ENCODE results near the gene ACOX3. TPM values are rescaled to one million over a fixed set of nuclear protein-coding genes. Genes with fewer than 3 reads are reported as not detected.
"Not testable (repeated sequence)": the region's sequence is repeated elsewhere in the genome, so short reads cannot be mapped to it uniquely, and the experiment has no call there.

Gene ACOX3
- total RNA-seq, 1 donor from 2014 or later: 16.6 TPM

GRCh38 chr4:8428288-8429097 is 12.0 kb downstream of the ACOX3 start:
- DNase-seq (ENCODE audit: low read depth, low spot score): peak; percentile 95
- H3K36me3 Mint-ChIP-seq (ENCODE audit: low read depth): no peaks in the 10 kb centered on the region
- TF ChIP-seq CTCF (conservative IDR thresholded peaks at IDR 0.05): peak; percentile 55
- no peaks in the 10 kb centered on the region for H3K27me3 Mint-ChIP-seq (ENCODE audit: low read depth)
- H3K27ac Mint-ChIP-seq (ENCODE audit: unreplicated experiment): peak overlapping the region; percentile 67
- peaks cover 17% of the 10 kb centered on the region for H3K4me1 Mint-ChIP-seq
- peak overlapping the region; percentile 94 for H3K4me3 Mint-ChIP-seq
- H3K9me3 Mint-ChIP-seq: no peaks in the 10 kb centered on the region

- no peaks in the 10 kb centered on the region for H3K9me3 Mint-ChIP-seq
- TF ChIP-seq CTCF (conservative IDR thresholded peaks at IDR 0.05): no peak
- peaks cover 17% of the 10 kb centered on the region for H3K4me1 Mint-ChIP-seq
- H3K4me3 Mint-ChIP-seq: peak overlapping the region; percentile 94
- no peaks in the 10 kb centered on the region for H3K36me3 Mint-ChIP-seq (ENCODE audit: low read depth)
- no peaks in the 10 kb centered on the region for H3K27me3 Mint-ChIP-seq (ENCODE audit: low read depth)
- H3K27ac Mint-ChIP-seq (ENCODE audit: unreplicated experiment): no peak overlapping the region
- no peak for DNase-seq (ENCODE audit: low read depth, low spot score)
Measured at GRCh38 chr4:8427761-8428287, 12.7 kb downstream of the ACOX3 start.

- Mint-ChIP-seq H3K4me3 (peak overlapping the region; percentile 94), H3K4me1 (peaks cover 17% of the 10 kb centered on the region), H3K27me3 (ENCODE audit: low read depth) (no peaks in the 10 kb centered on the region), H3K27ac (ENCODE audit: unreplicated experiment) (peak overlapping the region; percentile 43), H3K9me3 (no peaks in the 10 kb centered on the region), H3K36me3 (ENCODE audit: low read depth) (no peaks in the 10 kb centered on the region)
- no peak for TF ChIP-seq CTCF (conservative IDR thresholded peaks at IDR 0.05)
- DNase-seq (ENCODE audit: low read depth, low spot score): no peak
Measured at GRCh38 chr4:8427262-8427661, 13.3 kb downstream of the ACOX3 start.

- H3K9me3 Mint-ChIP-seq: no peaks in the 10 kb centered on the region
- H3K27me3 Mint-ChIP-seq (ENCODE audit: low read depth): no peaks in the 10 kb centered on the region
- DNase-seq (ENCODE audit: low read depth, low spot score): no peak
- no peak overlapping the region for H3K27ac Mint-ChIP-seq (ENCODE audit: unreplicated experiment)
- H3K4me3 Mint-ChIP-seq: no peak overlapping the region
- H3K4me1 Mint-ChIP-seq: peaks cover 12% of the 10 kb centered on the region
- no peaks in the 10 kb centered on the region for H3K36me3 Mint-ChIP-seq (ENCODE audit: low read depth)
- TF ChIP-seq CTCF (conservative IDR thresholded peaks at IDR 0.05): no peak
Measured at GRCh38 chr4:8422786-8423185, 17.7 kb downstream of the ACOX3 start.

GRCh38 chr4:8422327-8422726 is 18.2 kb downstream of the ACOX3 start:
- no peak for TF ChIP-seq CTCF (conservative IDR thresholded peaks at IDR 0.05)
- Mint-ChIP-seq H3K27me3 (ENCODE audit: low read depth) (no peaks in the 10 kb centered on the region), H3K4me1 (peaks cover 9% of the 10 kb centered on the region), H3K27ac (ENCODE audit: unreplicated experiment) (no peak overlapping the region), H3K9me3 (no peaks in the 10 kb centered on the region), H3K4me3 (no peak overlapping the region), H3K36me3 (ENCODE audit: low read depth) (no peaks in the 10 kb centered on the region)
- DNase-seq (ENCODE audit: low read depth, low spot score): no peak

GRCh38 chr4:8420151-8420550 is 20.4 kb downstream of the ACOX3 start:
- not testable (repeated sequence) for H3K4me1 Mint-ChIP-seq; H3K4me3 Mint-ChIP-seq; H3K27me3 Mint-ChIP-seq (ENCODE audit: low read depth); DNase-seq (ENCODE audit: low read depth, low spot score); H3K27ac Mint-ChIP-seq (ENCODE audit: unreplicated experiment); H3K36me3 Mint-ChIP-seq (ENCODE audit: low read depth); H3K9me3 Mint-ChIP-seq

Data from neural crest cell (in vitro differentiated cells).